HG03439 (cell line): ENCODE results near the gene KCND3.

Experiments
- ATAC-seq: cut with Tn5 transposase; IDR thresholded peaks from one replicate; pipeline ENCODE4 v1.9.1; 2021; ENCODE audit warnings: mild to moderate bottlenecking, moderate library complexity; ENCODE audit not compliant: unreplicated experiment

KCND3 gene

GRCh38 chr1:111733183-111733991 lies 256.1 kb downstream of the KCND3 start:
- no peak for ATAC-seq

- no peak for ATAC-seq
Observed at GRCh38 chr1:111732718-111733117, 256.8 kb downstream of the KCND3 start.

- ATAC-seq: no peak
Observed at GRCh38 chr1:111731956-111732355, 257.5 kb downstream of the KCND3 start.

- ATAC-seq: no peak
Observed at GRCh38 chr1:111730706-111731105, 258.8 kb downstream of the KCND3 start.

GRCh38 chr1:111729946-111730681 lies 259.4 kb downstream of the KCND3 start:
- ATAC-seq: no peak

GRCh38 chr1:111729271-111729921 lies 260.1 kb downstream of the KCND3 start:
- ATAC-seq: no peak

GRCh38 chr1:111727056-111727455 lies 262.4 kb downstream of the KCND3 start:
- no peak for ATAC-seq

- ATAC-seq: no peak
Observed at GRCh38 chr1:111725192-111725591, 264.3 kb downstream of the KCND3 start.

GRCh38 chr1:111723871-111724270 lies 265.6 kb downstream of the KCND3 start:
- ATAC-seq: no peak

- ATAC-seq: no peak
Observed at GRCh38 chr1:111723091-111723806, 266.2 kb downstream of the KCND3 start.

GRCh38 chr1:111720977-111721786 lies 268.3 kb downstream of the KCND3 start:
- ATAC-seq: no peak
